Astrocyte of the spinal cord (primary cell): Measurements from ENCODE around the gene KRTAP19-8.

ENCODE experiments used
- DNase-seq: peaks from one replicate; pipeline ENCODE4 v3.0.0; 2011; ENCODE audit warnings: low read depth, low spot score
- H3K4me3 ChIP-seq: 2 replicates; pipeline ENCODE4 v1.5.1; 2011; ENCODE audit warnings: low read depth, mild to moderate bottlenecking, low read length, moderate library complexity
- in situ Hi-C: cut with HindIII; loops from 2 replicates; pipeline ENCODE4 v1.10.0; 2017; ENCODE audit warnings: low sequenced_read_pairs
- TF ChIP-seq, protein P1 (sequence below): IDR thresholded peaks from 2 replicates; pipeline ENCODE4 v1.5.1; 2012; ENCODE audit warnings: low read depth, mild to moderate bottlenecking, low read length, inconsistent platforms

KRTAP19-8 gene

DNA sequence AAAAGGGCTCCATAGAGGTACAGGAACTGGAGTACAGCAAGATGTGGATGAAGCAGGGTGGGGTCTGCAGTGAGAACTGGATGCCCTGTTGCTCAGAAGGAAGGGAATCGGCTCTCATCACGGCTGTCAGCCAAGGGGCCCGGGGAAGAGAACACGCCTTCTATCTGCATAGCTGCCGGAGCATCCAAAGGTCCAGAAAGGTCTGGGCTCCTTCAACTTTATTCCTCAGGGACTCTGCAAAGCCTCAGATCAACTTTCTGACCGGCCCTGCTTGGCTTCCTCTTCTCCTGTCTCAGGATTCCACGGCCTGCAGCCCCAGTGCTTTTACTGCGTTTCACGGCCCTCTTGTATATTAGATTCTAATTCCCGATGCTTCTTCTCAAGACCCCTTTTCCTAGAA, 34.8 kb downstream of the KRTAP19-8 start:
- in situ Hi-C loops, result no loop called here
- H3K4me3 ChIP-seq, result no peak overlapping the region
- TF ChIP-seq, protein P1, sequence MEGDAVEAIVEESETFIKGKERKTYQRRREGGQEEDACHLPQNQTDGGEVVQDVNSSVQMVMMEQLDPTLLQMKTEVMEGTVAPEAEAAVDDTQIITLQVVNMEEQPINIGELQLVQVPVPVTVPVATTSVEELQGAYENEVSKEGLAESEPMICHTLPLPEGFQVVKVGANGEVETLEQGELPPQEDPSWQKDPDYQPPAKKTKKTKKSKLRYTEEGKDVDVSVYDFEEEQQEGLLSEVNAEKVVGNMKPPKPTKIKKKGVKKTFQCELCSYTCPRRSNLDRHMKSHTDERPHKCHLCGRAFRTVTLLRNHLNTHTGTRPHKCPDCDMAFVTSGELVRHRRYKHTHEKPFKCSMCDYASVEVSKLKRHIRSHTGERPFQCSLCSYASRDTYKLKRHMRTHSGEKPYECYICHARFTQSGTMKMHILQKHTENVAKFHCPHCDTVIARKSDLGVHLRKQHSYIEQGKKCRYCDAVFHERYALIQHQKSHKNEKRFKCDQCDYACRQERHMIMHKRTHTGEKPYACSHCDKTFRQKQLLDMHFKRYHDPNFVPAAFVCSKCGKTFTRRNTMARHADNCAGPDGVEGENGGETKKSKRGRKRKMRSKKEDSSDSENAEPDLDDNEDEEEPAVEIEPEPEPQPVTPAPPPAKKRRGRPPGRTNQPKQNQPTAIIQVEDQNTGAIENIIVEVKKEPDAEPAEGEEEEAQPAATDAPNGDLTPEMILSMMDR, result no peak
- no peak for DNase-seq

- TF ChIP-seq, protein P1, result no peak
- in situ Hi-C loops, result no loop called here
- no peak for DNase-seq
- no peak overlapping the region for H3K4me3 ChIP-seq
Observed at GRCh38 chr21:30997541-30997940, 40.7 kb downstream of the KRTAP19-8 start.

DNA sequence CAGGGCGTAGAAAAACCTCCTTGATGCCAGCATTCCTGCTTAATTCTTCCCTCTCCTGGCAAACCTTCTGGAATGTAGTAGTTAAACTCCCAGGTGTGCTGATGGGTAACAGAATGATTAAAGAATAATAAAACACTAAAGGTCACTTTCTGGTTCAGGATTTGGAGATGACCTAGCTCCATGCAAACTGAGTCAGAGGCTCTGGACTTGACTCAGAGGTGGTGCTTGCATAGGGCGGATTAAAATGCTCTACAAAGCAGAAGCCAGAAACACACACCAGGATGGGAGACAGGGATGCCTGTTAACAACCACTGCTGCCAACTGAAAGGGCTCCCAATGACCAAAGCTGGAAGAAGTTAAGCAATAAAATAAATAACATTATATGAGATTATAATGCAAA, 41.5 kb downstream of the KRTAP19-8 start:
- TF ChIP-seq, protein P1, result no peak
- no peak overlapping the region for H3K4me3 ChIP-seq
- in situ Hi-C loops, result no loop called here
- DNase-seq, result no peak

DNA sequence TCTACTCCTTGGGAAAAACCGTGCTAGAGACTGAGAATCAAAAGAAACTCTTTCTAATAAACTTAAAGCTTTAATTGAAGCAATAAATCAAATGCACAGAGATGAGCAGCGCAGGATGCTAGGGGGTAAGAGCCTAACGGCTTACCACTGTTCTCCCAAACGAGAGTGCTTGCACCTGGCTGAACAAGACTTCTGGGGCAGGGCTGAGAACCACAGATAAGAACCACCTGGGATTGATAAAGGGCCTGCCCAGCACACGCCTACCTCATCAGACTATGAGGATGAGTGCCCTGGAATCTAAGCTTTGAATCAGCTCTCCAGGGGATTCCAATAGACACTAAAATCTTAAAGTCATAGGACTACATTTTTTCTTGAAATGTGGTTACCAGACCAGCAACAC, 43.3 kb downstream of the KRTAP19-8 start:
- no peak overlapping the region for H3K4me3 ChIP-seq
- in situ Hi-C loops, result no loop called here
- TF ChIP-seq, protein P1, result no peak
- DNase-seq, result no peak

DNA sequence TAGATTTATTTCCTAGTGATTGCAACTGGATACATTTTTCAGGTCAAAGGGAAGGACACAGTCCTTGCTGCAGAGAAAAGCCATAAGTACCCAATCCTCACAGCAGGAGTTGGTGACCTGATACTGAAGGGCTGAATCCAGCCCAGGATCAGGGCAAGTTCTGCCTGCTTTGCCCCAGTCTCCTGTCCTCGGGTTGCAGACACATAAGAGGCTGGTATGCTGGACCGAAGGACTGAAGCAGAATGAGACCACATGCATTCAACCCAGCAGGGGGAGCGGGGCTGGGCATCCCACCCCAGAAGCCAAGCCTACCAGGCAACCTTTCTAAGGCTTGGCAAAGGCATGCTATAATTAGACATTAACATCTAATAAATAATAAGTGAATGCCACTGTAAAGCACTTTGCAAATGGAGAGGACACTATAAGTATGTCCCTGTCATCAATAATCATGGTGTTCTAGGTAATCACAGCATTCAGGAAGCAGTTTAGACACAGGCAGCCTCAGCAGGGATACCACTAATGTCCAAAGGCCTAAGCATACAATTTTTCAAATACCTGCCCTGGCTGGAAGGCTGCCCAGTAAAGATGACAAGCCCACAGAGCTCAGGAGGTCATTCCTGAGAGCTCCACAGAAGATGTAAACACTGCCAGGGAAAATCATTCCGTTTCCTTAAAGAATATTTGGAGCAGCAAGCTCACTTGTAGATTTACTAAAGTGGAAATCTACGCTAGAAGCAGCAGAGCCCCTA, 47.6 kb downstream of the KRTAP19-8 start:
- in situ Hi-C loops, result no loop called here
- no peak overlapping the region for H3K4me3 ChIP-seq
- no peak for DNase-seq
- TF ChIP-seq, protein P1, result no peak

DNA sequence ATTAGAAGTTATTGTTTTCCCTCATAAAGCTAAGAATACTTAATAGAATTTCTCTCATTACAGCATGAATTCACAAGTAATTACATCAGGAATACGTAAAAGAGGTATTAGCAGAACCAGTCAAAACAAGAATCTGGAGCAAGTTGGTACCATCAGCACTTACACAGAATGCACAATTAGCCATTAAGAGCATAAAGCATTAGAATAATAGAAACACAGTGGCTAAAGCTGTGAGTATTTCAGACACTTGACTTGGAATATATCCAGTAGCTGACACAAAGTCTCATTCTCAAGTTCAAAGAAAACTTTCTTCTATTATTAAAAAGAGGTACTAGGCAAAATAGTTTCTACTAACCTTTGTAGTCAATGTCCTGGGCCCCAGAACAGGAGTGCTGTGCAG, 49.6 kb downstream of the KRTAP19-8 start:
- in situ Hi-C loops, result no loop called here
- DNase-seq, result no peak
- TF ChIP-seq, protein P1, result no peak
- H3K4me3 ChIP-seq, result no peak overlapping the region
